AG04450 (cell line): ENCODE data around the gene KIF6. TPM values are rescaled to one million over a fixed set of nuclear protein-coding genes. Genes with fewer than 3 reads are reported as not detected.

Source experiments
- CTCF ChIA-PET: fragments of 300-600, 350-600 bp; formaldehyde crosslinking; extraction: SDS; loops from one replicate; lab custom pipeline; 2022; ENCODE audit warnings: antibody characterized with exemption, inconsistent platforms; lab: Charles Lee
- POLR2A ChIA-PET: fragments of 350-600 bp; formaldehyde crosslinking; extraction: SDS; loops from one replicate; lab custom pipeline; 2021; ENCODE audit warnings: antibody characterized with exemption, inconsistent platforms; lab: Yijun Ruan, JAX
- DNase-seq: peaks from one replicate; pipeline ENCODE4 v3.0.0-alpha.2; 2011; ENCODE audit warnings: low read depth, low spot score
- H3K27ac ChIP-seq: one replicate; pipeline ENCODE4 v1.5.1; 2012; ENCODE audit warnings: low read depth, low read length, control low read depth
- H3K27me3 ChIP-seq: one replicate; pipeline ENCODE4 v1.6.0; 2012; ENCODE audit warnings: low read length; ENCODE audit not compliant: control insufficient read depth, insufficient read depth
- H3K4me3 ChIP-seq: 2 replicates; pipeline ENCODE4 v1.5.1; 2011; ENCODE audit warnings: mild to moderate bottlenecking, low read depth, low read length, control low read depth
- H3K9me3 ChIP-seq: 2 replicates; pipeline ENCODE4 v1.5.1; 2012; ENCODE audit warnings: low read length; ENCODE audit not compliant: control insufficient read depth, insufficient read depth
- polyA plus RNA-seq: library from polyadenylated mRNA; depleted of rRNA; stranded (reverse); fragments of >200 nt; gene quantifications from 2 replicates; pipeline ENCODE4 v1.2.3, GENCODE V29; 2011
- TF ChIP-seq, protein P1 (sequence below): IDR thresholded peaks from 2 replicates; pipeline ENCODE4 v1.5.1; 2011; ENCODE audit warnings: low read depth, low read length, control low read depth, inconsistent platforms

The KIF6 gene
- polyA plus RNA-seq, 1 experiment = 0.02 TPM

DNA sequence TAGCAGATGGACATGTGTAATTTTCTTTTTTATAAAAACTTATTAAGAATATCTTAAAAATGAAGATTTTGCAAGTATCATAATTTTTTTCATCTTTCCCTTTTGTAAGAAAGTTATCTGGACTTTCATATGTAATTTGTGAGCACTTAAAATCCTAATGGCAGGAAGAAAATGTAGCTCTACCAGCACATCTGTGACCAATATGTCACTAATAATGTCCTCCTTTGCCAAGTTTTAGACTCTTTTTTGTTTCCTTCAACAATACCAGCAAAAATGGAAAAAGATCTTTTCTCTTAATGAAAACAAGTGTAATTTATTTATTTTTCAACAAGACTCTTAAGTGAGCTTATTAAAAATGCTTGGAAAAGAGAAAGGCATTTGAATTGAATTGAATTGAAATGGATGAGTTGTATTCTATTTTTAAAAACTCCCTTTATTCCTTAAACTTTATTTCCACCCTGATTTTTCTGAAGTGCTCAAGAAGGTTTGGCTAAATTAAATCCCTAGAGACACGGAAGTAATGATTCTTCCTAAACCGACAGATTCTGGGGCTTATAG is 110.7 kb downstream of the KIF6 start:
- ChIA-PET POLR2A (no interaction called here), CTCF (no interaction called here)
- TF ChIP-seq, protein P1, sequence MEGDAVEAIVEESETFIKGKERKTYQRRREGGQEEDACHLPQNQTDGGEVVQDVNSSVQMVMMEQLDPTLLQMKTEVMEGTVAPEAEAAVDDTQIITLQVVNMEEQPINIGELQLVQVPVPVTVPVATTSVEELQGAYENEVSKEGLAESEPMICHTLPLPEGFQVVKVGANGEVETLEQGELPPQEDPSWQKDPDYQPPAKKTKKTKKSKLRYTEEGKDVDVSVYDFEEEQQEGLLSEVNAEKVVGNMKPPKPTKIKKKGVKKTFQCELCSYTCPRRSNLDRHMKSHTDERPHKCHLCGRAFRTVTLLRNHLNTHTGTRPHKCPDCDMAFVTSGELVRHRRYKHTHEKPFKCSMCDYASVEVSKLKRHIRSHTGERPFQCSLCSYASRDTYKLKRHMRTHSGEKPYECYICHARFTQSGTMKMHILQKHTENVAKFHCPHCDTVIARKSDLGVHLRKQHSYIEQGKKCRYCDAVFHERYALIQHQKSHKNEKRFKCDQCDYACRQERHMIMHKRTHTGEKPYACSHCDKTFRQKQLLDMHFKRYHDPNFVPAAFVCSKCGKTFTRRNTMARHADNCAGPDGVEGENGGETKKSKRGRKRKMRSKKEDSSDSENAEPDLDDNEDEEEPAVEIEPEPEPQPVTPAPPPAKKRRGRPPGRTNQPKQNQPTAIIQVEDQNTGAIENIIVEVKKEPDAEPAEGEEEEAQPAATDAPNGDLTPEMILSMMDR = no peak
- Histone ChIP-seq H3K27me3 (no peaks in the 10 kb centered on the region), H3K9me3 (no peaks in the 10 kb centered on the region), H3K4me3 (no peak overlapping the region), H3K27ac (no peak overlapping the region)
- no peak for DNase-seq

DNA sequence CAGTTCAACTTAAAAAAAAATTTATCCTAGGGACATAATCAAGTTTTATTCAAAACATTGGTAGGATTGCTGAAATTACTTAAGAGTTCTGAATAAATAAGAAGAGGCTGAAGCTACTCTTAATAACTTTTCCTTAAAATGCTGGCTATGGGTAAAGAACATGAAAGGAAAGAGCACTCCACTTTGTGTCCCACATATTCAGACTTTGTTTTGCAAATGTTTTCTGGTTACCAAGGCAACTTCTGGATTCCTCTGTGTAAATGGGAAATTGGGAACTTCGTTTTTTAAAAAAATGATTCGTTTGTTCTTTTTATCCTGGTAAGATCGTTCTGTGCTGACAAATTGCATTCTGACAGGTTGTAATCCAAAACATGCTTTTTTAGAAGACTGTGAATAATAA is 115.0 kb downstream of the KIF6 start:
- Histone ChIP-seq H3K4me3 (no peak overlapping the region), H3K27me3 (no peaks in the 10 kb centered on the region), H3K9me3 (no peaks in the 10 kb centered on the region), H3K27ac (no peak overlapping the region)
- ChIA-PET POLR2A (no interaction called here), CTCF (interaction anchor here (0.6 kb wide), 1 partner anchor 280 kb away, joined by 6 read pairs; no protein-coding TSS in a partner anchor)
- no peak for DNase-seq
- TF ChIP-seq, protein P1 = no peak

DNA sequence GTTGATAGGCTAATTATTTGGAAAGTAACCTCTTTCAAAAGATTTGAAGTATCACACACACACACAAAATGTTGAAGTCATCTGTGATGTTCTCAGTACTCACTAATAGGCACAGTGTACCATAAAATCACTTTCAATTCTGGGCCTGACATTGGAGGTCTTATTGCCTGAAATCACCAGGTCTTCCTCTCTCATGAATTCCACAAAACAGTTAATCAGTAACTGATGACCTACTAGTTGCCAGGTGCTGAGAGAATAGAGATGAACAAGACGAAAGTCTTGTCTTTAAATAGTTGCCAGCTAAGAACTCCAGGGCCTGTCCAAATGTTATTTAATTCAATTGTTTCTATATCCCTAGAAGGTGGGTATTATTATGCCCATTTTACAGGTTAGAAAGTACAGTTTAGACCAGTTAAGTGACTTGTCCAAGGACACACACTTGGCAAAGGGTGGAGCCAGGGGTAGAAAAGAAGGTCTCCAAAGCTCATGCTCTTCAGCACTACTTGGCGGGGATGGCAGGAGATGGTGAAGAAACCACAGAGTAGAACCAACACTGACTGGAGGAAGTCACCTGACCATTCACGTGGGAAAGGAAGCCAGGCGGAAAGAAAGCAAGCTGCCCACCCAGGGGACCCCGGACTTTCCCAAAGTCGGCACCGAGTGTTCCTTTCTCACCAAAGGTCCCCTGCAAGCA is 116.4 kb downstream of the KIF6 start:
- TF ChIP-seq, protein P1 = no peak
- ChIA-PET CTCF (no interaction called here), POLR2A (no interaction called here)
- no peaks in the 10 kb centered on the region for H3K27me3 ChIP-seq
- H3K4me3 ChIP-seq = no peak overlapping the region
- no peak overlapping the region for H3K27ac ChIP-seq
- no peak for DNase-seq
- H3K9me3 ChIP-seq = no peaks in the 10 kb centered on the region

DNA sequence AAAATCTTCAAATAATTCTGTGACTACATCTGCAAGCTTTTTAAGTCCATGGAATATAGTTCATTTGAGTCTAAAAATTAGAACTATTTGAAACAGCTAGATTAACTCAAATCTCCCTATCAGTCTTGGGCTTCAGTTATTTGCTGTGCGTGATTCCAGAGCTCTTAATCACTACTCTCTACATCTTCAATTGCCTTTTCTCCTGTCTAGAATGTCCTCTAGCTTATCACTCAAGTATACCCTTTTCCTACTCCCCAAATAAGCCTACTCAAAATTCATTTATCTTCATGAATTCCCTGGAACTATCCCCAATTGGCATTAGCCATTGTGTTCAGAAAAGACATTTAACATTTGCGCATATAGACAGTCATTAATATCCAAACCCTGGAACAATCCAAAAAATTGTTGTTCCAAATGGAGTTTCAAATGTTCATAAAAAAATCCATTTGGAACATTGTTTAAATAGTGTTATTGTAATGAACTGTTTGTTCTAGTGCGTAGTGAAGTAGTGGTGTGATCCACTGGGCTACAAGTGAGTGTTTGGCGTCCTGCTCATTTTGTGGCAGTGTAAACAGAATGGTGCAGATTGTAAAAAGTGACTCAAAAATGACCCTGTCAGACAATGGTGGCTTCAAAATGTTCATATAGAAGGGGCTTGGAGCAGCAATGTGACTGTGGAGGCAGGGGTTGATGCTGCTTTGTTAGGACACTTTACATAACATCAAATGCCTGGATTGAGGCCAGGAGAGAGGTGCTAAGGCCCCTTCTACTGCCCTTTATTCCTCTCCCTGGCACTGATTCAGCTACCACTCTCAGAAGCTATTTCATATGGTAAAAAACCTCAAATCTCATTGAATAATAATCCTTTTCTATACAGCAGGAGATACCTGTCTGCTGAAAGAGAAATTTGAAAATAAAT is 122.3 kb downstream of the KIF6 start:
- Histone ChIP-seq H3K27ac (no peak overlapping the region), H3K9me3 (no peaks in the 10 kb centered on the region), H3K4me3 (no peak overlapping the region), H3K27me3 (no peaks in the 10 kb centered on the region)
- POLR2A ChIA-PET = no interaction called here
- DNase-seq = no peak
- TF ChIP-seq, protein P1 = no peak
- CTCF ChIA-PET = no interaction called here
